K562 (cell line): ENCODE data around the gene IFNGR2. TPM values are rescaled to one million over a fixed set of nuclear protein-coding genes. Genes with fewer than 3 reads are reported as not detected.

Experiments
- ARNT ChIP-seq, 2 experiments: fragments of 450-650 bp; IDR thresholded peaks; 2 replicates each; pipeline ENCODE4 v1.6.1; 2016; ENCODE audit warnings: mild to moderate bottlenecking in 1 of 2
- CBFA2T2 ChIP-seq: fragments of 450-650 bp; conservative IDR thresholded peaks from 2 replicates; pipeline ENCODE4 v1.6.1; 2017; ENCODE audit warnings: mild to moderate bottlenecking
- ELF1 ChIP-seq: fragments of 200-800 bp; sonication (Bioruptor generic); IDR thresholded peaks from 2 replicates; pipeline ENCODE4 v1.6.1; 2016; ENCODE audit warnings: missing genetic modification characterization, missing compliant biosample characterization
- ELF4 ChIP-seq: fragments of 450-650 bp; formaldehyde crosslinking; IDR thresholded peaks from 2 replicates; pipeline ENCODE4 v1.4.0; 2022; ENCODE audit warnings: missing genetic modification characterization
- ETV5 ChIP-seq: sonication (generic); formaldehyde crosslinking; IDR thresholded peaks from 2 replicates; pipeline ENCODE4 v1.4.0; 2020; ENCODE audit warnings: low read depth, mild to moderate bottlenecking, missing genetic modification reagents
- FOXP1 ChIP-seq: sonication (generic); formaldehyde crosslinking; IDR thresholded peaks from 2 replicates; pipeline ENCODE4 v1.8.0; 2022; ENCODE audit warnings: mild to moderate bottlenecking, missing genetic modification reagents
- GTF2F1 ChIP-seq: IDR thresholded peaks from 2 replicates; pipeline ENCODE4 v1.6.1; 2011; ENCODE audit warnings: low read depth, low read length, improper control_type of control experiment
- NFE2 ChIP-seq: IDR thresholded peaks from 2 replicates; pipeline ENCODE4 v1.6.1; 2014; ENCODE audit warnings: antibody characterized with exemption, low read depth
- RAD51 ChIP-seq: fragments of 450-650 bp; IDR thresholded peaks from 2 replicates; pipeline ENCODE4 v1.7.1; 2016; ENCODE audit warnings: low read depth, mild to moderate bottlenecking, borderline replicate concordance
- RBFOX2 ChIP-seq: fragments of 200-400 bp; formaldehyde crosslinking; IDR thresholded peaks from 2 replicates; pipeline ENCODE4 v1.6.1; 2017; ENCODE audit warnings: low read depth, mild to moderate bottlenecking, low read length, moderate library complexity
- SMARCE1 ChIP-seq: fragments of 450-650 bp; IDR thresholded peaks from 2 replicates; pipeline ENCODE4 v1.7.1; 2016; ENCODE audit warnings: mild to moderate bottlenecking
- SOX6 ChIP-seq: fragments of 450-650 bp; IDR thresholded peaks from 2 replicates; pipeline ENCODE4 v1.6.1; 2014; ENCODE audit warnings: mild to moderate bottlenecking
- TAL1 ChIP-seq: fragments of 450-650 bp; IDR thresholded peaks from 2 replicates; pipeline ENCODE4 v1.6.1; 2016; ENCODE audit warnings: mild to moderate bottlenecking
- TBP ChIP-seq: optimal IDR thresholded peaks from 2 replicates; pipeline ENCODE3; 2011; ENCODE audit warnings: low read depth, low read length, improper control_type of control experiment
- YY1 ChIP-seq, 3 experiments: IDR thresholded peaks; 2 replicates each; pipeline ENCODE4 v1.6.1; 2011; ENCODE audit warnings: low read length in 2 of 3, mild to moderate bottlenecking in 2 of 3, moderate library complexity in 2 of 3, borderline replicate concordance in 1 of 3, control low read depth in 1 of 3, low read depth in 1 of 3; ENCODE audit not compliant: insufficient read depth in 3 of 3, insufficient replicate concordance in 2 of 3, control insufficient read depth in 1 of 3, insufficient read length in 1 of 3; ENCODE audit errors: extremely low read depth in 1 of 3
- ZNF551 ChIP-seq: fragments of 250-450 bp; sonication (Bioruptor Pico); IDR thresholded peaks from 2 replicates; pipeline ENCODE4 v1.5.0; 2021; ENCODE audit warnings: mild to moderate bottlenecking, moderate library complexity
- ZNF57 ChIP-seq: fragments of 450-650 bp; formaldehyde crosslinking; IDR thresholded peaks from 2 replicates; pipeline ENCODE4 v1.4.0; 2020; ENCODE audit warnings: mild to moderate bottlenecking, moderate library complexity
- ZNF764 ChIP-seq: fragments of 250-450 bp; sonication (Bioruptor Pico); IDR thresholded peaks from 2 replicates; pipeline ENCODE4 v1.4.0; 2020; ENCODE audit warnings: low read depth, mild to moderate bottlenecking, moderate library complexity
- polyA plus RNA-seq, 8 experiments: library from polyadenylated mRNA; depleted of rRNA in 4 of 8; stranded (reverse) in 5 of 8; unstranded in 3 of 8; fragments of >200 nt; fragmentation: Nextera tagmentation in 2 of 8; fragmentation: Illumina TruSeq in 1 of 8; extraction: Ambion mirVana in 2 of 8; extraction: Trizol in 1 of 8; gene quantifications; 2 replicates each; pipeline versions ENCODE4 v1.2.1 to v1.2.3, GENCODE V29; 2011 to 2014; ENCODE audit warnings: inconsistent platforms in 1 of 8, missing spikeins in 1 of 8
- total RNA-seq, 7 experiments: library from RNA; depleted of rRNA in 6 of 7; stranded (reverse); fragments of >200 nt in 6 of 7; fragmentation: Illumina TruSeq in 2 of 7; extraction: Trizol in 2 of 7; gene quantifications; 2 replicates each; pipeline versions ENCODE4 v1.2.1 to v1.2.3, GENCODE V29; 2011 to 2021; ENCODE audit warnings: low replicate concordance in 1 of 7
- TF ChIP-seq, protein P1 (sequence below): fragments of 450-650 bp; IDR thresholded peaks from 2 replicates; pipeline ENCODE4 v1.6.1; 2016; ENCODE audit warnings: borderline replicate concordance
- TF ChIP-seq, protein P2 (sequence below): fragments of 450-650 bp; IDR thresholded peaks from 2 replicates; pipeline ENCODE4 v1.6.1; 2016; ENCODE audit warnings: antibody characterized with exemption
- TF ChIP-seq, protein P3 (sequence below): fragments of 450-650 bp; IDR thresholded peaks from 2 replicates; pipeline ENCODE4 v1.6.1; 2014; ENCODE audit warnings: low read depth, mild to moderate bottlenecking, moderate library complexity, borderline replicate concordance
- TF ChIP-seq, protein P4 (sequence below): sonication (generic); formaldehyde crosslinking; IDR thresholded peaks from 2 replicates; pipeline ENCODE4 v1.8.0; 2022; ENCODE audit warnings: mild to moderate bottlenecking, missing genetic modification reagents
- TF ChIP-seq, protein P5 (sequence below): fragments of 450-650 bp; formaldehyde crosslinking; IDR thresholded peaks from 2 replicates; pipeline ENCODE4 v1.4.0; 2022; ENCODE audit warnings: missing genetic modification characterization

Gene IFNGR2
- total and polyA plus RNA-seq, 9 of the 15 experiments (the other 6 are each of a cell fraction or from before 2014, with no cell fraction given), result 6.7 to 58.0 (median 28.5) TPM

DNA sequence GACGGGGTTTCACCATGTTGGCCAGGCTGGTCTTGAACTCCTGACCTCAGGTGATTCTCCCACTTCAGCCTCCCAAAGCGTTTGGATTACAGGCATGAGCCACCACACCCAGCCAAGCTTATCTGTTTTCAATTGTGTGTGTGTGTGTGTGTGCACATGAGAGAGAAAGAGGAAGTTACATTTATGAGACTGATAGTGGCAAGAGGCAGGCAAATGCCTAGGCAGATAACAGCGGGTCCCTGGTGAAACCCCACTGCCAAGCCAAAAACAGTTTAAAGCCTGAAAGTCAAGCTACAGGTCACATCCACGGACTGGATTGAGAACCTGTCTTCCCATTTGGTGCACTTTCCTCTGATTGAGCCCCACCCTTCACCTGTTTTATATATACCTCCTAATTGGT is 35.1 kb upstream of the IFNGR2 start (continued):
- TF ChIP-seq, protein P1, sequence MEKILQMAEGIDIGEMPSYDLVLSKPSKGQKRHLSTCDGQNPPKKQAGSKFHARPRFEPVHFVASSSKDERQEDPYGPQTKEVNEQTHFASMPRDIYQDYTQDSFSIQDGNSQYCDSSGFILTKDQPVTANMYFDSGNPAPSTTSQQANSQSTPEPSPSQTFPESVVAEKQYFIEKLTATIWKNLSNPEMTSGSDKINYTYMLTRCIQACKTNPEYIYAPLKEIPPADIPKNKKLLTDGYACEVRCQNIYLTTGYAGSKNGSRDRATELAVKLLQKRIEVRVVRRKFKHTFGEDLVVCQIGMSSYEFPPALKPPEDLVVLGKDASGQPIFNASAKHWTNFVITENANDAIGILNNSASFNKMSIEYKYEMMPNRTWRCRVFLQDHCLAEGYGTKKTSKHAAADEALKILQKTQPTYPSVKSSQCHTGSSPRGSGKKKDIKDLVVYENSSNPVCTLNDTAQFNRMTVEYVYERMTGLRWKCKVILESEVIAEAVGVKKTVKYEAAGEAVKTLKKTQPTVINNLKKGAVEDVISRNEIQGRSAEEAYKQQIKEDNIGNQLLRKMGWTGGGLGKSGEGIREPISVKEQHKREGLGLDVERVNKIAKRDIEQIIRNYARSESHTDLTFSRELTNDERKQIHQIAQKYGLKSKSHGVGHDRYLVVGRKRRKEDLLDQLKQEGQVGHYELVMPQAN, result no peak
- TF ChIP-seq RBFOX2, result no peak
- TF ChIP-seq TBP, result peak; percentile 48
- TF ChIP-seq ZNF764 (CRISPR knock-in tag), result no peak
- TF ChIP-seq ELF4, result no peak
- TF ChIP-seq GTF2F1, result no peak
- TF ChIP-seq, protein P2, sequence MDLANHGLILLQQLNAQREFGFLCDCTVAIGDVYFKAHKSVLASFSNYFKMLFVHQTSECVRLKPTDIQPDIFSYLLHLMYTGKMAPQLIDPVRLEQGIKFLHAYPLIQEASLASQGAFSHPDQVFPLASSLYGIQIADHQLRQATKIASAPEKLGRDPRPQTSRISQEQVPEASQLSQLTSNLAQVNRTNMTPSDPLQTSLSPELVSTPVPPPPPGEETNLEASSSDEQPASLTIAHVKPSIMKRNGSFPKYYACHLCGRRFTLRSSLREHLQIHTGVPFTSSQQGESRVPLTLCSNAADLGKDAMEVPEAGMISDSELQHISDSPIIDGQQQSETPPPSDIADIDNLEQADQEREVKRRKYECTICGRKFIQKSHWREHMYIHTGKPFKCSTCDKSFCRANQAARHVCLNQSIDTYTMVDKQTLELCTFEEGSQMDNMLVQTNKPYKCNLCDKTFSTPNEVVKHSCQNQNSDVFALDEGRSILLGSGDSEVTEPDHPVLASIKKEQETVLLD, result no peak
- peak; percentile 78 for TF ChIP-seq CBFA2T2
- no peak for TF ChIP-seq ZNF57 (CRISPR knock-in tag)
- TF ChIP-seq ETV5 (CRISPR knock-in tag), result no peak
- TF ChIP-seq FOXP1 (CRISPR knock-in tag), result no peak
- TF ChIP-seq, protein P3, sequence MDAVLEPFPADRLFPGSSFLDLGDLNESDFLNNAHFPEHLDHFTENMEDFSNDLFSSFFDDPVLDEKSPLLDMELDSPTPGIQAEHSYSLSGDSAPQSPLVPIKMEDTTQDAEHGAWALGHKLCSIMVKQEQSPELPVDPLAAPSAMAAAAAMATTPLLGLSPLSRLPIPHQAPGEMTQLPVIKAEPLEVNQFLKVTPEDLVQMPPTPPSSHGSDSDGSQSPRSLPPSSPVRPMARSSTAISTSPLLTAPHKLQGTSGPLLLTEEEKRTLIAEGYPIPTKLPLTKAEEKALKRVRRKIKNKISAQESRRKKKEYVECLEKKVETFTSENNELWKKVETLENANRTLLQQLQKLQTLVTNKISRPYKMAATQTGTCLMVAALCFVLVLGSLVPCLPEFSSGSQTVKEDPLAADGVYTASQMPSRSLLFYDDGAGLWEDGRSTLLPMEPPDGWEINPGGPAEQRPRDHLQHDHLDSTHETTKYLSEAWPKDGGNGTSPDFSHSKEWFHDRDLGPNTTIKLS, result no peak
- no peak for TF ChIP-seq ZNF551
- peak; percentile 93; the same call in 1 of the 2 replicates for TF ChIP-seq SMARCE1
- TF ChIP-seq NFE2, result no peak
- TF ChIP-seq, protein P4, sequence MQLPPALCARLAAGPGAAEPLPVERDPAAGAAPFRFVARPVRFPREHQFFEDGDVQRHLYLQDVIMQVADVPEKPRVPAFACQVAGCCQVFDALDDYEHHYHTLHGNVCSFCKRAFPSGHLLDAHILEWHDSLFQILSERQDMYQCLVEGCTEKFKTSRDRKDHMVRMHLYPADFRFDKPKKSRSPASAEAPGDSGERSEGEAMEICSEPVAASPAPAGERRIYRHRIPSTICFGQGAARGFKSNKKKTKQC (CRISPR knock-in tag), result no peak
- 0 out of 2 replicates have a peak, but pooled peaks have one; percentile 18 for TF ChIP-seq ELF1 (tag)
- TF ChIP-seq, protein P5, sequence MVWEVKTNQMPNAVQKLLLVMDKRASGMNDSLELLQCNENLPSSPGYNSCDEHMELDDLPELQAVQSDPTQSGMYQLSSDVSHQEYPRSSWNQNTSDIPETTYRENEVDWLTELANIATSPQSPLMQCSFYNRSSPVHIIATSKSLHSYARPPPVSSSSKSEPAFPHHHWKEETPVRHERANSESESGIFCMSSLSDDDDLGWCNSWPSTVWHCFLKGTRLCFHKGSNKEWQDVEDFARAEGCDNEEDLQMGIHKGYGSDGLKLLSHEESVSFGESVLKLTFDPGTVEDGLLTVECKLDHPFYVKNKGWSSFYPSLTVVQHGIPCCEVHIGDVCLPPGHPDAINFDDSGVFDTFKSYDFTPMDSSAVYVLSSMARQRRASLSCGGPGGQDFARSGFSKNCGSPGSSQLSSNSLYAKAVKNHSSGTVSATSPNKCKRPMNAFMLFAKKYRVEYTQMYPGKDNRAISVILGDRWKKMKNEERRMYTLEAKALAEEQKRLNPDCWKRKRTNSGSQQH (CRISPR knock-in tag), result no peak
- TF ChIP-seq YY1 (IDR thresholded peaks at IDR 0.05; ENCODE audit: borderline replicate concordance in 1 of 3, control insufficient read depth in 1 of 3, extremely low read depth in 1 of 3, insufficient read depth in 3 of 3, insufficient read length in 1 of 3, insufficient replicate concordance in 2 of 3, low read depth in 1 of 3, low read length in 2 of 3), result no peak
- TF ChIP-seq RAD51, result peak; percentile 31; the same call in 1 of the 2 replicates
- TF ChIP-seq ARNT (IDR thresholded peaks at IDR 0.05), result no peak
- peak; percentile 89 for TF ChIP-seq SOX6
- peak; percentile 70 for TF ChIP-seq TAL1
